AML-193 (cell line): ENCODE measurements around the gene DHX38.
"Not testable (repeated sequence)": the region's sequence is repeated elsewhere in the genome, so short reads cannot be mapped to it uniquely, and the experiment has no call there.

Source experiments
- DNase-seq, 2 experiments: peaks; one replicate each; lab custom pipeline; 2025; lab: John Stamatoyannopoulos, UW

Gene DHX38

GRCh38 chr16:72093448-72094265 lies at the start of gene DHX38, which contains the start of gene TXNL4B:
TSS of gene DHX38 (plus strand) at chr16:72093847. CDS start at chr16:72096158, 2,311 bp downstream.
TSS of gene TXNL4B (minus strand) at chr16:72093620. CDS start at chr16:72090749, 2,871 bp downstream.
- peak; percentile 98 for DNase-seq

- no peak for DNase-seq
These were observed 49.4 kb upstream of the DHX38 start for GRCh38 chr16:72044296-72044695.

- DNase-seq = no peak
These were observed 48.8 kb upstream of the DHX38 start for GRCh38 chr16:72044825-72045359.

- DNase-seq = no peak
These were observed 44.5 kb upstream of the DHX38 start for GRCh38 chr16:72049110-72049509.

GRCh38 chr16:72050769-72051464 lies 42.7 kb upstream of the DHX38 start:
- DNase-seq = peak; percentile 66 to 68

GRCh38 chr16:72051818-72052217 lies 41.8 kb upstream of the DHX38 start:
- peak; percentile 79 to 80 for DNase-seq

- peak; percentile 61 to 68 for DNase-seq
These were observed 39.3 kb upstream of the DHX38 start, which contains the start of gene HP for GRCh38 chr16:72054254-72054847. TSS of gene HP (plus strand) at chr16:72054505. CDS start at chr16:72054653, 148 bp downstream.

- no peak for DNase-seq
These were observed 37.7 kb upstream of the DHX38 start for GRCh38 chr16:72055911-72056310.

- DNase-seq = not testable (repeated sequence)
These were observed 36.3 kb upstream of the DHX38 start for GRCh38 chr16:72057313-72057712.

GRCh38 chr16:72059060-72059459 lies 34.6 kb upstream of the DHX38 start:
- not testable (repeated sequence) for DNase-seq

GRCh38 chr16:72060405-72060804 lies 33.2 kb upstream of the DHX38 start:
- no peak for DNase-seq

- DNase-seq = no peak
These were observed 32.1 kb upstream of the DHX38 start for GRCh38 chr16:72061564-72061963.

GRCh38 chr16:72064361-72064894 lies 29.2 kb upstream of the DHX38 start:
- no peak for DNase-seq

GRCh38 chr16:72066747-72067146 lies 26.9 kb upstream of the DHX38 start:
- DNase-seq = peak; percentile 83 to 92

GRCh38 chr16:72068930-72069329 lies 24.7 kb upstream of the DHX38 start:
- peak in 1 of 2 experiments; percentile 21 for DNase-seq

- no peak for DNase-seq
These were observed 20.9 kb upstream of the DHX38 start for GRCh38 chr16:72072514-72073342.

- no peak for DNase-seq
These were observed 20.0 kb upstream of the DHX38 start for GRCh38 chr16:72073560-72074230.

- DNase-seq = not testable (repeated sequence)
These were observed 18.6 kb upstream of the DHX38 start for GRCh38 chr16:72075067-72075466.

- not testable (repeated sequence) for DNase-seq
These were observed 16.5 kb upstream of the DHX38 start for GRCh38 chr16:72076991-72077706.
